IPS-20b (cell line): ENCODE measurements around the gene PTPN4.

Experiments used
- H3K27ac ChIP-seq: one replicate; pipeline ENCODE4 v1.5.1; 2013; ENCODE audit warnings: low read length
- H3K27me3 ChIP-seq: 2 replicates; pipeline ENCODE4 v1.6.1; 2013; ENCODE audit warnings: mild to moderate bottlenecking, low read length, inconsistent platforms; ENCODE audit not compliant: insufficient read depth
- H3K36me3 ChIP-seq: 2 replicates; pipeline ENCODE4 v1.6.1; 2013; ENCODE audit warnings: low read depth, mild to moderate bottlenecking, inconsistent platforms, low read length, moderate library complexity; ENCODE audit not compliant: insufficient read depth
- H3K4me1 ChIP-seq: 2 replicates; pipeline ENCODE4 v1.6.1; 2013; ENCODE audit warnings: mild to moderate bottlenecking, control low read depth, inconsistent platforms, low read length, moderate library complexity; ENCODE audit not compliant: insufficient read depth
- H3K4me3 ChIP-seq: 2 replicates; pipeline ENCODE4 v1.5.1; 2013; ENCODE audit warnings: mild to moderate bottlenecking, low read length, inconsistent platforms
- H3K9ac ChIP-seq: 2 replicates; pipeline ENCODE4 v1.6.1; 2013; ENCODE audit warnings: low read depth, mild to moderate bottlenecking, inconsistent platforms, low read length, moderate library complexity
- H3K9me3 ChIP-seq: 2 replicates; pipeline ENCODE4 v1.6.1; 2013; ENCODE audit warnings: mild to moderate bottlenecking, low read depth, low read length, inconsistent platforms; ENCODE audit not compliant: insufficient read depth

The PTPN4 gene

GRCh38 chr2:119814216-119814615, 54.5 kb downstream of the PTPN4 start:
- no peaks in the 10 kb centered on the region for H3K9me3 ChIP-seq
- H3K27me3 ChIP-seq: no peaks in the 10 kb centered on the region
- peaks cover 28% of the 10 kb centered on the region for H3K36me3 ChIP-seq
- H3K9ac ChIP-seq: no peak overlapping the region
- H3K4me3 ChIP-seq: no peak overlapping the region
- H3K4me1 ChIP-seq: peaks cover 2% of the 10 kb centered on the region; the same call in 1 of the 2 replicates
- no peak overlapping the region for H3K27ac ChIP-seq

GRCh38 chr2:119818792-119819191, 59.1 kb downstream of the PTPN4 start:
- Histone ChIP-seq H3K27me3 (no peaks in the 10 kb centered on the region), H3K9ac (no peak overlapping the region), H3K27ac (no peak overlapping the region), H3K9me3 (no peaks in the 10 kb centered on the region), H3K4me1 (no peaks in the 10 kb centered on the region; the same call in 1 of the 2 replicates), H3K4me3 (no peak overlapping the region), H3K36me3 (peaks cover 4% of the 10 kb centered on the region; the same call in 1 of the 2 replicates)

- no peak overlapping the region for H3K4me3 ChIP-seq
- no peaks in the 10 kb centered on the region for H3K27me3 ChIP-seq
- H3K27ac ChIP-seq: no peak overlapping the region
- H3K9me3 ChIP-seq: no peaks in the 10 kb centered on the region
- no peak overlapping the region for H3K9ac ChIP-seq
- H3K4me1 ChIP-seq: peaks cover 4% of the 10 kb centered on the region; the same call in 1 of the 2 replicates
- peaks cover 3% of the 10 kb centered on the region; the same call in 1 of the 2 replicates for H3K36me3 ChIP-seq
Observed at GRCh38 chr2:119819846-119820245, 60.1 kb downstream of the PTPN4 start.

DNA sequence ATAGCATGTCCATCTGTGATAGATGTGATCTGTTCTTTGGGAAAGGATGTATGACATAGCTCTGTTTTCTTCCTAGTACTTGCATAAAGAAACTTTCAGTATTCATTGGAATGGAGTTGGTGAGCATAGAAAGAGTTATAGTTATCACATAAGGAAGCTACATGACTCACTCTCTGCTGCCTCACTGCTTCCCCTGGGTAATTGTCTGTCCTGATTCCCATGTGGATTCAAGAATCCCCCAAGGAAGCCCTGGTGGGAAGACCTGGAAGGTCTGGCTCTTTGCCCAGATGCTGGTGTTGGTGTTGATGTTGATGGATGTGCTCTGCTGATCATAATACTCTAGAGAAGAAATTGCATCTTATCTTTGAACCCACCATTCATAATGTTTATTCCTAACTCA, 60.6 kb downstream of the PTPN4 start:
- Histone ChIP-seq H3K4me1 (peaks cover 4% of the 10 kb centered on the region; the same call in 1 of the 2 replicates), H3K4me3 (no peak overlapping the region), H3K36me3 (peaks cover 3% of the 10 kb centered on the region; the same call in 1 of the 2 replicates), H3K9me3 (no peaks in the 10 kb centered on the region), H3K9ac (no peak overlapping the region), H3K27me3 (no peaks in the 10 kb centered on the region), H3K27ac (no peak overlapping the region)

DNA sequence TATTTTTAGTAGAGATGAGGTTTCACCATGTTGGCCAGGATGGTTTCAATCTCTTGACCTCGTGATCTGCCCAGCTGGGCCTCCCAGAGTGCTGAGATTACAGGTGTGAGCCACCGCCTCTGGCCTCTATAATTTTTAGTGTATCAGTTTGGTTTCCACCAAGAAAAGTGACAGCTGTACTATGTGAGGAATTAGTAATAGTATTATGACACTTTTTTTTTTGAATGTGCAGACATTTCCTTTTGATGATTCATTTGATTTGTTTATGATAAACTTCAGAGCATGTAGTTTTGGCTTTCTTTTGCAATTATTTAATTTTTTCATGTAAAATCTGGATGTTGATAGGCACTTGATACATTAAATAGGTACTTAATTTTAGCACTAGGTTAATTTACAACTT, 61.5 kb downstream of the PTPN4 start:
- Histone ChIP-seq H3K27me3 (no peaks in the 10 kb centered on the region), H3K9me3 (no peaks in the 10 kb centered on the region), H3K9ac (no peak overlapping the region), H3K36me3 (peaks cover 3% of the 10 kb centered on the region; the same call in 1 of the 2 replicates), H3K4me1 (peaks cover 4% of the 10 kb centered on the region; the same call in 1 of the 2 replicates), H3K27ac (no peak overlapping the region), H3K4me3 (no peak overlapping the region)

DNA sequence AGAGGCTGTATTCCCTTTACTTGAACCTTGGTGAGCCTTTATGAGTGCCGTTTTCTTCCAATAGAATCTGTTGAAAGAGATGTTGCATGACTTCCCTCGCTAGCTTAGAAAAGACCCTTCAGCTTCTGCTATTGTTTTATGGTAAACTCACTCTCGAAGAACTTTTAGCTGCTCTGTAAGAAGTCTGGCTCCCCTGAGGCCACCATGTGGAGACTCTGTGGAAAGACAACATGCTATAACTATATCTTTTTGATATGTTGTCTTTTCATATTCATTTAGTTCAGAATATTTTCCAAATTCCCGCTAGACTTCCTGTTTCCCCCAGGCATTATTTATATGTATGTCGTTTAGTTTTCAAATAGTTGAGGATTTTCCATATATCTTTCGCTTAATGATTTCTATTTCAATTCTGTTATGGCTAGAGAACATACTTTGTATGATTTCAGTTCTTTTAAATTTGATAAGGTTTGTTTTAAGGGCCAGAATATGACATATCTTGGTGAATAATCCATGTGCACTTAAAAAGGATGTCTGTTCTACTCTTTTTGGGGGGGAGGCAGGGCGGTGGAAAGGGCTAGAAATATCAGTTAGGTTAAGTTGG, 64.1 kb downstream of the PTPN4 start:
- Histone ChIP-seq H3K27me3 (no peaks in the 10 kb centered on the region), H3K36me3 (0 out of 2 replicates have a peak, but pooled peaks cover 3% of the 10 kb centered on the region), H3K27ac (no peak overlapping the region), H3K4me3 (no peak overlapping the region), H3K9ac (no peak overlapping the region), H3K9me3 (no peaks in the 10 kb centered on the region), H3K4me1 (peaks cover 4% of the 10 kb centered on the region; the same call in 1 of the 2 replicates)

- Histone ChIP-seq H3K27me3 (no peaks in the 10 kb centered on the region), H3K36me3 (0 out of 2 replicates have a peak, but pooled peaks cover 8% of the 10 kb centered on the region), H3K27ac (no peak overlapping the region), H3K9ac (no peak overlapping the region), H3K9me3 (0 out of 2 replicates have a peak, but pooled peaks cover 7% of the 10 kb centered on the region), H3K4me1 (peaks cover 4% of the 10 kb centered on the region; the same call in 1 of the 2 replicates), H3K4me3 (no peak overlapping the region)
Observed at GRCh38 chr2:119826370-119826961, 66.7 kb downstream of the PTPN4 start.

DNA sequence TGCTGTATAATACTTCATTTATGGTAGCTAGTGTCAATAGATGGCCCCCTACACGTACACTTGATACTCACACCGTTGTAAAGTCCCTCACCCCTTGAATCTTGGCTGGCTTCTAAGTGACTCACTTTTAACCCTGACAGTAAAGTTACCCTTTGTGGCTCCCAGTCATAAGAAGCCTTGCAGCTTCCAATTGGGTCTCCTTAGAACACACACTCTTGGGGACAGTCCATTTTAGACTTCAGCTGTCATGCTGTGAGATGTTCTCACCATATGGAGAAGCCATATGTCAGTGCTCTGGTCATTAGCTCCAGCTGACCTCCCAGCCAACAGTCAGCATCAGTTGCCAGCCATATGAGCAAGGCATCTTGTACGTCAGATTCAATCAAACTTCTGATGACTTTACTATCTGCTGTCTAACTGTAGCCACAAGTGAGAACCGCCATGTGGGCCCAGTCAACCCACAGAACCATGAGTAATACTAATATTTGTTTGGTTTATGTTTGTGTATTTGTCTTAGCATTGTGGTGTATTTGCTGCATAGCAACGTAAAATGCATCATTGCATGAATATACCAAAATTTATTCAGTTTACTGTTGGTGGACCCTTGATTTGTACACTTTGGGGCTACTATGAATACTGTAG, 68.3 kb downstream of the PTPN4 start:
- Histone ChIP-seq H3K9me3 (0 out of 2 replicates have a peak, but pooled peaks cover 7% of the 10 kb centered on the region), H3K4me3 (no peak overlapping the region), H3K36me3 (0 out of 2 replicates have a peak, but pooled peaks cover 8% of the 10 kb centered on the region), H3K9ac (no peak overlapping the region), H3K27me3 (no peaks in the 10 kb centered on the region), H3K27ac (no peak overlapping the region), H3K4me1 (peaks cover 10% of the 10 kb centered on the region; the same call in 1 of the 2 replicates)

DNA sequence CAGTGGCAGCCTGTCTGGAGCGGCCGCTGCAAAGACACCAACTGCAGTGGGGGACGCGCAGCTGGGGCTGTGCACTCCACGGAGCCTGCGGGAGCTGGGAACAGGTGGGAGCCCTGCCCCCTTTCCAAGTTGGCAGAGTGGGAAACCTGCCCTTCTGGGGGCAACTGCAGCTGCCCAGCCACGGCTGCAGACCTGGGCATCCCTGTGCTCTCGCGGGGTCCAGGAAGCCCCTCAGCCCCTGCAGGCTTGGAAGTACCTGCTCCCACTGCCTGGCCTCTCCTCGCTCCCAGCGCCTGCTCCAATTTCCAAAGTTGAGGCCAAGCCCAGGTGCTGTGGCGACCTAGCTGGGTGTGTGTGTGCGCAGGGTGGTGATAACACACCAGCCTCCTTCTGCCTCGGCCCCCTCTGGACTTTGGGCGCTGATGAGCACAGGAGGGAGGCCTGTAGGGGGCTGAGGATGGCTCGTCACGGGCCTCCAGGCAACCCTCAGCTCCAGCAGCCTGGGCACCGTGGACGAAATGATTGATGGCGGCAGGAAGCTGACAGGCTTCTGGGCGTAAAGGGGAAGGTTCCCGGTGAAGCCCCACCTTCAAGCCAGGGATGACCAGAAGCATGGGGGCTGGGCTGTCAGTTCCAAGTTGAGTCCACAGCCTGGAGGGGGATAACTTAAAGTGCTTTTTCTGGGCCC, 76.9 kb downstream of the PTPN4 start:
- Histone ChIP-seq H3K4me3 (no peak overlapping the region), H3K27me3 (no peaks in the 10 kb centered on the region), H3K9me3 (no peaks in the 10 kb centered on the region), H3K9ac (no peak overlapping the region), H3K27ac (no peak overlapping the region), H3K36me3 (no peaks in the 10 kb centered on the region), H3K4me1 (peaks cover 13% of the 10 kb centered on the region)

- Histone ChIP-seq H3K4me1 (peaks cover 13% of the 10 kb centered on the region), H3K4me3 (no peak overlapping the region), H3K9me3 (peaks cover 6% of the 10 kb centered on the region; the same call in 1 of the 2 replicates), H3K27ac (no peak overlapping the region), H3K9ac (no peak overlapping the region), H3K27me3 (no peaks in the 10 kb centered on the region), H3K36me3 (peaks cover 3% of the 10 kb centered on the region; the same call in 1 of the 2 replicates)
Observed at GRCh38 chr2:119837350-119837749, 77.6 kb downstream of the PTPN4 start.

GRCh38 chr2:119837759-119838158, 78.0 kb downstream of the PTPN4 start:
- Histone ChIP-seq H3K27me3 (no peaks in the 10 kb centered on the region), H3K4me1 (peaks cover 10% of the 10 kb centered on the region), H3K27ac (no peak overlapping the region), H3K9me3 (peaks cover 8% of the 10 kb centered on the region; the same call in 1 of the 2 replicates), H3K9ac (no peak overlapping the region), H3K36me3 (peaks cover 3% of the 10 kb centered on the region; the same call in 1 of the 2 replicates), H3K4me3 (no peak overlapping the region)
